Activated naive CD8-positive, alpha-beta T cell treated with anti-CD3 and anti-CD28 coated beads, Interleukin-2, amount 50 U/mL, for 16 hours (primary cell): Measurements from ENCODE around the gene KCNMA1.

Experiments used
- DNase-seq: peaks from one replicate; pipeline ENCODE4 v3.0.0-alpha.2; 2020; ENCODE audit warnings: low read depth, low spot score

KCNMA1 gene

DNA sequence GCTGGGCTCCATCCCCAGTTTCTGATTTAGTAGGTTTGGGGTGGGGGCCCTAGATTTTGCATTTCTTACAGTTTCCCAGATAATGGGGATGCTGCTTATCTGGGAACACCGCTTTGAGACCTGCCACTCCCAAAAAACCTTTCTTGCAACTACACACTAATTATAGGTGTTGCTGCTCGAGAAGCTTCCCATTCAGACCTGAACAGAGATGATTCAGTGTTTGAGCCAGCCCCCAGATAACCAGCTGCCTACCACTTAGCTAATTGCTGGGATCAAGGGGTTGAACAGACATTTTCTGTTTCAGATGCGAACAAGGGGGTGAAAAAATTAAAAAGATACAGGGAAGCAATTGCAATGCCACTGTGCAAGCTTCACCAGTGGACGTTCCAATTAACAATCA is 448.5 kb downstream of the KCNMA1 start:
- DNase-seq, result no peak

DNA sequence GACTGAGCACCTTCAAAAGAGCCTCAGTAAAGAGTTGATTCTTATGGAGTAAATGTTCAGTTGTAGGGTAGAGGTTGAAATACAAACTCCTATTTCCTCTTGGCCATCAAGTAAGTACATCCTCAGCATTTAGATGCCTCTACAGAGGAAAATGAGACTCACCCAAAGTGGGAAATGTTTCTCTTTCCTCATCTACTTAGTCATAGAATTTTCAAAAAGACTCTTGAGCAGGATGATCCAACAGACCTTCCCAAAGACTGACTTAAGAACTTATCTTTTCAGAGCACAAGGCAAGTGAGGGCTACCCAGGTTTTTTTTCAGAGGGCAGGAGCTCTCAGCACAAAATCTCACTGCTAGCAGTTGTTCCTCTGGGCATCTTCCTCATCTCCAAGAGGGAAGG is 449.1 kb downstream of the KCNMA1 start:
- no peak for DNase-seq

DNA sequence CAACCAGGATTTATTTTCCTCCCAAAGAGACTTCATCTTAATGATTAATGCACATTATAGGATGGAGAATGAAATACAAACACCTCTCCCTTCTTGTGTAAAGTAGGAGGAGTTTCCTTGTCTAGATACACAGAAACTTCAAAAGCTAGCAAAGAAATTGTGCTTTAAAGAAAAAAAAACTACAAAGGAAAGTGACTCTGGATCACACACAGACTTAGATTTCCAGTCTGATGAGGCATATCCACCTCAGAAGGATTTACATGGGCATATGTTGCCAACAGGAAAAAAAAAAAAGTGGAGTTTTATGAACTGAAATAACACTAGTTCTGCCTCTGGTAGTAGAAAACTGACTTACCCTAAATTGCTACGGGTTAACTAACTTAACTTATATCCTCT is 449.6 kb downstream of the KCNMA1 start:
- no peak for DNase-seq

DNA sequence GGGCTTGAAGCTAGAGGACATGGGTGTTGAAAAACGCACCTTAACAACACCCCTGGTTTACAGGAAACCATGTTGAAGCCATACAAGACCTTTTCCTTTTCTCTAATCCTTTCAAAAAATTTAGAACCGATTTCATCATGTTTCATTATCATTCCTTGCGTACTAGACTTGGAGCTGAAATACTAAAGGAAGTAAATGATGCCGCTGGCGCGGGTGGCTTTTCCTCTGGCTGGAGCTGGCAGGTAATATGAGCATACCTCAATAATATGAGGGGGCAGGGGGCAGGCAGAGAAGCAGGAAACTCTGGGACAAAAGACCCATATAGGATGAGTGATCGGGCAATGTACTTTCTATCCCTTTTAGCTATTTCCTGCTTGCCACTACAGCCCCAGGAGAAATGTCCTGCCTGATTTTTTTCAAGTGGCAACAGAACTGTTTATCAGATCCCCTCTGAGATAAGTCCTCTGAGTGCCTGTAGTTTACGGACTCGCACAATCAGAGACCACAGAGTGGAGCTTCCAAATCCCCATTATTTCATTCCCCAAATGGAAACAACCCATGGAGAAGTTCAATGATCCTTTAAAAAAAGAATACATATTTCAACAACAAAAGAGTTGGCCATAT is 450.1 kb downstream of the KCNMA1 start:
- DNase-seq, result no peak

DNA sequence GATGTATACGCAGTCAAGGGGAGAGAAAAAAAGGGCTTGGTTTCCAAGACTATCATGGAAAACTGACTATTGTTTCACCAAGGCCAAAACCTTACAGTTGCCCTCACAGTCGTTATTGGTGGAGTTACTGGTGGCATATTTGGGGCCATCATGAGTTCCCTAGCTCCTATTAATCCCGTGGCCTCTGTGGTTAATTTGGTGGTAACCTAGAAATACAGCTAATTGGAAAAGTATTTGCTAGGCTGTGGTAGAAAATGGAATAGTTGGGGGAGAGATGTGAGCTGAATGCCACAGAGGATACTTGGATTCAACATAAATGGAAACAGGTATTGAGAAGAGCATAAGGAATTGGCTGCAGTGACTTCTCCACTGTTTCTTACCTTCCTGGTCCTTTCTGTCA is 450.7 kb downstream of the KCNMA1 start:
- no peak for DNase-seq

DNA sequence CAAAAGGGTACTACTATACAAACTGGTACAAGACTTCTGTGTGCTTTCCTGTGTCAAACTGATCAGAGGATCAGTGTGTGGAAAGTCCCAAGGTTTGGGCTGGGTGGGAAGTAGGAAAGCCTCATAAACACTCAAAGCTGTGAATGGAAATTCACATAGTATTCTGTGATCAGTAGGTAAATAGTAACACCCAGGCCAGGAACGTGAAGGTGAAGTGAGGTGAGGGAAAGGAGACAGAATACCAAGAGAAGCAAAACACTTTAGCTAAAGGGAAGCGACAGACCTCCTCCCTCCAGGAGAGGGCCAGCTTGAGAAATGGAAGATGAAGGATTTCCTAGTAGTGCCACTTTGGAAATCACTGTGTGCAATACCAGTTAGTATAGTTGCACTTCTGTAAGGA is 451.9 kb downstream of the KCNMA1 start:
- no peak for DNase-seq

DNA sequence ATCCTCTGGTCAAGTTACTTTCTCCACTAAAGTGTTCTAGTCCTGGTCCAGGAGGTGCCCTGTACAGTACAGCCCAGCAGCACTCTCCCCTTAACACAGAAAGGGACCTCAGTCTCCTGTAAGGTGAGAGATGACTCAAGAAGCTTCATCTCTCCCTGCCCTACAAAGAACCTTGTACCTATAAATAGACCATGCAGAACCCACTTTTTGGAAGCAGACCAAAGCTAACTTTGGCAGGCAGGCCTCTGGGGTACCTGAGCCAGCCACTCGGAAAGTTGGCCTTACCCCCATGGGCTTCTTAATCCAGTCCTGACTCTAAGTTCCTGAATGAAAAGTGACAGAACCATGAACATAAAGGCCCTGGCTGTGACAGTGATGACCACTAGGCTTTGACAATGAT is 454.8 kb downstream of the KCNMA1 start:
- DNase-seq, result no peak

DNA sequence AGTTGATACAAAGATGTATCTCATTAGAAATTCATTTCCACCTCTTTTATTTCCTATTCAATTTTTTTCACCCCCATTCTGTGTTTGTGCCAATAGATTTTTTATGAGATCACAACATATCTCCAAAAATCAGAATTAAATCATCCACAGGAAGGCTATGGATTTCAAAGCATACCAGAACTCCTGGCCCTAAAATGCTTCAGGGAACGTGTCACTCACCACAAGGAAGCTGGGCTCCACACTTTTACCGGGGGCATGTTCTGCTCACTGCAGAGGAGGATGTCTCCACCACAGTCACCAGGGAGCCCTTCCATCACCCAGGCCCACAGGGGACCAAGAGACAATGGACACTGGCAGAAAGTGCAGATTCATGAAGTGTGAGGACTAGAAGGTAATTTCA is 456.8 kb downstream of the KCNMA1 start:
- DNase-seq, result no peak

DNA sequence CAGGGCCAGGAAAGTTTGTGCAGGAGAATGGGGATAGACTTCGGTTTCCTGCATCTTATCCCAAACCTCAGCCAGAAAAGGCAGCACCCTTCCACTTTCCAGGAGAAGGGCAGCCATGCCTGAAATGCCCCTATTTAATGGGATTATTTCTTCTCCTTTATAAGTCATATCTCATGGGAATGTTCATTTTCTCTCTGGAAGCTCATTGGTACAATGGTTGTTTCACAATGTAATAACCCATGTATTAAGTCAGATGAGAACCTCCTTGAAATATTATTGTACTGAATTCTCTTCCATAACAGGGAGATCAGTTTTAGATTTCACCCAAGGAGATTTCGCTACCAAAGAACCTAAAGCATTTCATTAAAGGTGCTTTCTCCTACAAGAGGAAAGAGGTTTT is 457.5 kb downstream of the KCNMA1 start:
- no peak for DNase-seq

DNA sequence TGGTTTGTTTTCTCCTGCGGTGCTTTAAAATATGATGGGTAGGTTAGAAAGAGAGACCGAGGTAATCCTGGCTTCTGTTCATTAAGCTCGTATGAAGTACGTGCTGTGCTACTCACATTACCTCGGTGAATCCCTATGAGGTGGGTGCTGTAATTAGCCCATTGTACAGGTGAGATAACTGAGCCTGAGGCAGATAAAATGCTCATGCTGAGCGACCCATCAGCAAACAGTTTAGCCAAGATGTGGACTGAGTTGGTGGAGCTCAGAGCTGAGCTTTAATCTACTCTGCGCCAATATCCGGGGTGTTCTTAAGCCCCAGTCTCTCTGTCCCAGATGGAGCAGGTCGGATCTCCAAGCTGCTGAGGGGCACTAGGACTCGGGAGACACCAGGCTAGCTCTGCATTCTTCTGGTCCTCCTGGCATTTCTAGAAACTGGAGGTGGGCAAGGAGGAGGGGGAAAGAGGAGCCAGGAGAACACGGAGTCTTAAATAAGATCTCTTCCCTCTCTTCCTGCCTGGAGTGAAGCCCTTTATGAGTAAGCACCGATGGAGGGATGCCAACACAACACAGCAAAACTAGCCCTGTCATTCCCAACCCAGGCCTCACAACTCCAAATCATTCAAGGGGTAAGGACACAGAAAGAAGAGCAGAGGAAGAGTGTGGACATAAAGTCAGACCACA is 458.5 kb downstream of the KCNMA1 start:
- DNase-seq, result no peak

DNA sequence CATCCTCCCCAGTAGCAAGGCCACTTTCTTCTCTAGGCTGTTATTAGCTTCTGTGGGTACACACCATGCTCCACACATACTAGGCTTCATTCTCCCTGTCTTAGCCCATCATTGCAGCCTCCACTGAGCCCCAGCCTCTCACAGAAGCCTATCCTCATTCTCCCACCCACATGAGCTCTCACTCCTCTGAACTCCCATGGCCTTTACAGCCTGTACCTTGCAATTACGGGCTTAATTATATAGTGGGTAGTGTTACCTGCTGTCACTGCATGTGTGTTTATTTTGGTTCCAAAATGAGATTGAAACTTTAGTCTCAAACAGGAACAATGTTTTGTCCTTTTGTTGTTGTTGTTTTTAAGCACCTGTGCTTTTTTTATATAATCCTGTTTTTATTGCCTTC is 460.0 kb downstream of the KCNMA1 start:
- DNase-seq, result no peak

DNA sequence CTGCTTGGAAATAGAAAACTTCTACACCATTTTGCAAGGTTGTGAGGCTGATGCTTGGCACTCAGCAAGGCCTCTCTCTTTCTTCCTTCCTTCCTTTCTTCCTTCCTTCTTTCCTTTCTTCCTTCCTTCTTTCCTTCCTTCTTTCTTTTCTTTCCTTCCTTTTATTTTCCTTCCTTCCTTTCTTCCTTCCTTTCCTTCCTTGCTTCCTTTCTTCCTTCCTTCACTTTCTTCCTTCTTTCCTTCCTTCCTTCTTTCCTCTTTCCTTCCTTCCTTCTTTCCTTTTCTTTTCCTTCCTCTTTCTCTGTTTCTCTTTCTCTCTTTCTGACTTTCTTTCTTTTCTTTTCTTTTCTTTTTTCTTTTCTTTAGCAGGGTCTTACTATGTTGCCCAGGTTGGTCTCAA is 460.4 kb downstream of the KCNMA1 start:
- no peak for DNase-seq

DNA sequence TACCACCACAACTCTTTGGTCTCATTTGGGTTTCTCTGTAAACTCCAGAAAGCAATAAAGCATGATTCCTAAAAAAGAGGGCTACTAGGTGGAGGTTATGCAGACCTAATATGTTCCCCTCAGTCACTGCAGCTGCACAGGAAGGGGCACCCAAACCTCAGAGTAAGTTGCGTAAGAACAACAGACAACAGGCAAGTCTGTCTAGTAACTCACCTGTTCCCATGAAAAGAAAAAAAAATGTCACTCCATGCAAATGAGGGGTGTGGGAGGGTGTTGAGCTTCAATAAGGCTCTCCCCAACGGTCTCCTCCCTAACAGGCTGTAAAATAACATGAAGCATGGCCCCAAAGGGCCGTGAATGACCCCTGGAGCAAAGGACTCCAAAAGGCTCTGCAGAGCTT is 461.4 kb downstream of the KCNMA1 start:
- DNase-seq, result no peak

DNA sequence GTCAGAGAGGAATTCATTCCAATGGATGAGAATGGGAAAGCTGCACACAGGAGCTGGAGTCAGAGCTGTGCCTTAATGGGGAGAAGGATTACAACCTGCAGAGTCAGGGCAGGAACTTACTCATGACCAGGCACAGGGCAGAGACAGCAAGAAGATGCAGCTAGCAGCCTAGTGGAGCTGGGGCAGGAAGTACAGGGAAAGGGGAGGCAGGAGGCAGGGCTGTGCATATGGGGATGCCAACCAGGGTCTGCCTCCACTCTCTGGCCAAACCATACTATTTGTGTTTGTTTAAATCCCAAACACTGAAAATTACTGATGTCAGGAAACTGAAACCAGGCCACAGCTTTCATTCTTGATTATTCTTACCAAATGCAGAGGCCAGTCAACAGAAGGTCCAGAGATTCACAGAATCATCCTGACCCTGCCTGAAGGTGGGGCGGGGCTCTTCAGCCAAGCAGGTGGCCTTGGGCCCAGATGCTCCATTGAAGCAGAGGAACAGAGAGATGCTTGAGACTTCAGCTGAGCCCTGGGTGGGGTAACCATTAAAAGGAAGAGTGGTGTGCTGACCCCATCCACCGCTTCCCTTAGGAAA is 461.9 kb downstream of the KCNMA1 start:
- no peak for DNase-seq

DNA sequence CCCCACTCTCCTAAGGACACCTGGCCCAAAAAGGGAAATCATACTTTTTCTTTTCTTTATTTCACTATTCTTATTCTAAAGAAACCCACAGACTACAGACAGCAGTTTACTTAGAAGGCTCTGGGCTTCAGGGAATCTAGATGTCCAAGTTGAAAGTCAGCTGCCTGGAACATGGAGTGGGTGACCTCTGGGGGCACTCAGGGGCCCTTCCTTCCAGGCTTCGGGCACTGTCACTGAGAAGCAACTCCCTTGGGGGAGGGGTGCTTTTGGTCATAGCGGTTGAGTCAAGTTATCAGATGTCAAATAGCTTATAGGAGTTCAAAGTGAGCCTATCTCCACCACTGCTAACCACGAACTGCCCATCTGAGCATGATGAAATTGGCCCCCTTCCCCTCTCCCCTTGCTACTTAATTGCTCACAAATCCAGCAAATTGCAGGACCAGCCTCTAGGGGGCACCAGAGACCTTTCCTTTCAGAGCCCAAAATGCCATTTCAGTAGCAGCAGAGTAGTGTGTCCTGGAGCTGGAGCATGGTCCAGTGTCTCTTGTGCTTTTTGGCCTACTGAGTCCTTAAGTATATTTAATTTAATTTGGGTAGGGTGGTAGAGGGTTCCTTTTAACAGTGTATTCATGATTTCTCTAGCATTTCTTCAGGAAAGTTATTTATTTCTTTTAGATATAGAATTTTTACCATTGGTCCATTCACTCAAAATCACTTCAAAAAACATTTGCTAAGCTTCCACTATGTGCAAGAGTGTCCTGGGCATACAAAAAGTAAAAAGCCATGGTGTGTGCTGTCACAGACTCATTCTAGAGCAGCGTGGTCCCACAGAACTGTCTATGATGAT is 463.8 kb downstream of the KCNMA1 start:
- DNase-seq, result peak; percentile 46

DNA sequence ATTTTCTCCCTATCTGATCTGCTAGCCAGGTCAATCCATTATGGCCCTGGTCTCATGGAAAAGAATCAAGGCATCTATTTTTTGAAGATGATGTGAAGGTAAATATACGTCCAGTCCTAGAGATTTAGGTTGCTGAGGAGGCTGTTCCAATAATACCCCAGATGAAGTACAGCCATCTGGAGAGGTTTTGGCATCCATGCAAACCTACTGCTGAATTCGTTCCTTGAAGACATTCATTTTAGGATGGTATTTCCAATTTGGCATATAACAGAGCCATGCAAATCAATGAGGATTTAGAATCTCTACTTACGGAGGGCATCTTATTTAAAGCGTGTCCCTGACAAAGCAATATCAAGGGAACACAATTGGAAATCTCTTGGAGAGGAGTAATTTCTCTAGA is 465.5 kb downstream of the KCNMA1 start:
- DNase-seq, result no peak

DNA sequence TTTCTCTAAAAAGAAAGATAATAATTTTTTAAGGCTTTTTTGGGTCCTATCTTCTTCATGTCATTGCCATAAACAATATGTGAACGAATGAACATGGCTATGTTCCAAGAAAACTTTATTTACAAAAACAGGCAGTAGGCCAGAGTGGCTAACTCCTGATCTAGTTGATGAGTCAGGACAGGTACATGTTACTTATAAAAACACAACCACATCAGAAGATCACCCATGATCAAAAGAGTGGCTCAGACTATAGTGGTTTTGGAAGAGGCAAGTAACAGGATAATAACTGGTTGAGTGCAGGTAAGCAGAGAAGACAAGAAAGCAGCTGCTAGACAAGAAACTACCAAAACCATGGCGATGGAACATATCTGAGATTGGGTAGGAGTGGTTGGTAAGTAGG is 468.7 kb downstream of the KCNMA1 start:
- DNase-seq, result no peak

DNA sequence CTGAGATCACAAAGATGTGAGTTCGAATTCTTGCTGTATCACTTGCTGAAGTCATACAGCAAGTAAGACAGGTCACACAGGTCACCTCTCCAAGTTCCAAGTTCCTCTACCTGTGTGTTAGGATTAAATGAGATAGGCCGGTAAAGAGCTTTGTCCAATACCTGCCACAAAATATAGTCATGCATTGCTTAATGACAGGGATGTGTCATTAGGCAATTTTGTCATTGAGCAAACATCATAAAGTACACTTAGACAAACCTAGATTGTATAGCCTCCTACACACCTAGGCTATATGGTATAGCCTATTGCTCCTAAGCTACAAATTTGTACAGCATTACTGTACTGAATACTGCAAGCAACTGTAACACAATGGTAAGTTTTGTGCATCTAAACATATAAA is 469.4 kb downstream of the KCNMA1 start:
- no peak for DNase-seq

DNA sequence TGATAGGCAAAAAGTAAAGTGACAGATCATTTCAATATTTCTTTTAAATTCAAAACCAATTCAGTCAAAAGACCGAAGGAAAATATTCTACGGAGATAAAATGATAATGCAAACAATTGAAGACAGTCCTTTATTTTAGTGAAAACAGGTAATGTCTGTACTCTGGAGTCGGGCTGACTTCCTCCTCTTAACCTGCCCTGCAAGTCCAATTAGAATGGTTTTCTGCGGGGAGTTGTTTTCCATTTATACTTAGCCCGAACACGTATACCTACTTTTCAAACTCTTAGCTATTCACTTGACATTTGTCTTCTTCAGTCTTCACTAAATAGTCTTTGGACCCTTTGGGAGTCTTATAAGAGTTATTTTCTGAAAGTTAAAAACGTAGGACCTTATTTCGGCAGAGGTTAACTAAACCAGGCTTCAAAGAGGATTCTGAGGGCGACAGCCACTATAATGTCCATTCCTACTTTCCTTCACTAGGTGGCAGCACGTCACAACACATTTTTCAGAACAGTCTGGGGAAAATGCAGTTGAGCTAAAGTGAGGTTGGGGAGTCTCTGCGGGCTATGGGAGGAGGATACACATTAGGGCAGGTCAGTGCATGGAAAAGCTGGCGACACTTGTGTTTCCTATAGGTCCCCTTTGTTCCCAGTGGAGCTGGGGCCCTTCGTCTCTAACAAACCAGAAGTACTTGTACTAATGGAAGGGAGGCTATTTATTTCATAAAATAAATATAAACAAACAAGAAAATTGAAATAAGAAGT is 472.0 kb downstream of the KCNMA1 start:
- DNase-seq, result no peak

DNA sequence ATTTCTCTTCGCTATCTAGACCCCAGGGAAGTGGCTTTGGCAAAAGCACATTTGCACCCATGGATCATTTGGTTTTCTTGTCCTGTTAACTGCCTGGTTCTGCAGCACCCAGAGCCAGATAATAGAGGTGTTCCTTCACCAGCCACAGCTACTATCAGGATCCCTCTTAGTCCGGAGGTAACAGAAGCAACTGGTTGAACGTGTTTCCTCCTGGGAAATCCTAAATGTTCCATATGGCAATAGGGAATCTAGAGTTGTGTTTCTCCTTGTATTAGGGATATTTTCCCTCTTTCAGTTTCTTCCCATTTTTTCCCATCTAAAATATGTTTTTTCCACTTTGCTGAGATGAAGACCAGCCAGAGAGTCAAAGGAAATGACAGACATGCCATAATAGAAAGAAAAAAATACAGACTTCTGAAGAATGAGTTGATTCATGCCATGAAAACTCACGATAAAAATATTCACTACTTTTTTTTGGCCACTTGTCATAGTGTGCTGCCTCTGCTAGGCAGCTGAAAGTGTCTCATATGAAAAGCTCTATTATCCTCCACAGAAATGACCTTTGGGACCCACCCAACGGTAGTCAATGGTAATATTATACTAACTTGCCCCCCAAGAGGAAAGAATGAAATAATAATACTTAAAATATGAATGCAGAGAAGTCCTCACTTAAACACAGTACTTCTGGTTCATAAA is 472.8 kb downstream of the KCNMA1 start:
- no peak for DNase-seq

DNA sequence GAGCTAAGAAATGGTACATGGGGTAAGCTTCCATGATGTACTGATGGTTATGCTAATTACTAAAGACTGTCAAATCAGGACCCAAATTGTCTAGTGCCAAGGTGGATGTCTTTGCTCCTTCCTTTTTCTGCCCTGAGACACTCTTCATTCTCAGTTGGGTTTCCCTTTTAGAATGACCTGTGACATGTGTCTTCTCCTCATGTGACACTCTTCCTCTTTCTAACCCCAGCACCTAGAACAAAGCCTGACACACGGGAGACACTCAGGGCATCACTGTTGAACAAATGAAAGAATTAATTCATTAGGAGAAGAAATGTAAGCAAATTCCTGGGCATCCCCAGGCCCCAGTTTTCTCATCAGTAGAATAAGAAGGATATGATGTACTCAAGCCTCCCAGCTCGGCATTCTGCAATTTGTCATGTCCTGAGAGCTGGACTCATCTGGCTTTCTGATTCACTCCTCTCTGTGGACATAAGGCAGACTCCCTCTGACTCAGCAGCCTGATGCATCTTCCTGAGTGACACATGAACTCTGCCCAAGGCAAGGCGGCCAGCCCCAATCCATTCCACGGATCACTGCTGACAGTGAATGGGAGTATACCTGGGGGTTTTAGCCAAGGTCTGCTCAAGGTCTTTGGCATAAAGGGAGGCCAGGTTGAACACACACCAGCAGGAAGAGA is 473.8 kb downstream of the KCNMA1 start:
- DNase-seq, result no peak
